ENCODE data around the gene PIK3AP1.

DNA sequence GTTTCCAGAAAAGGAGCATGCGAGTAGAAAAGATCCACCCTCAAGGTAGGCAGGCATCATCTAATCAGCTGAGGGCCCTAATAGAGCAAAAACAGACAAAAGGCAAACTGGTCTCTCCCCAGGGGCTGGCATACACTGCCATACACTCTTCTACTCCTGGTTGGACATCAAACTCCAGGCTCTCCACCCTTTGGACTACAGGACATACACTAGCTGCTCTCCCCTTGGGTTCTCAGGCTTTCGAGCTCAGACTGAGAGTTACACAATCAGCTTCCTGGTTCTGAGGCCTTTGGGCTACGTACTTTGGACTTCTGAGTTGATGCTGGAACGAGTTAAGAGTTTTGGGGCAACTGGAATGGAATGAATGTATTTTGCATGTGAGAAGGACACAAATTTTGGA is 82.6 kb downstream of the PIK3AP1 start:
- no peak for TF ChIP-seq ESRRA (CRISPR knock-in tag; IDR thresholded peaks at IDR 0.05; ENCODE audit: borderline replicate concordance)
- TF ChIP-seq JUN (CRISPR knock-in tag; IDR thresholded peaks at IDR 0.05) = no peak
- TF ChIP-seq CREB1 (CRISPR knock-in tag; IDR thresholded peaks at IDR 0.05) = no peak
- no peak for TF ChIP-seq IRF2 (CRISPR knock-in tag; IDR thresholded peaks at IDR 0.05; ENCODE audit: borderline replicate concordance, low read depth)
- TF ChIP-seq, protein P1, sequence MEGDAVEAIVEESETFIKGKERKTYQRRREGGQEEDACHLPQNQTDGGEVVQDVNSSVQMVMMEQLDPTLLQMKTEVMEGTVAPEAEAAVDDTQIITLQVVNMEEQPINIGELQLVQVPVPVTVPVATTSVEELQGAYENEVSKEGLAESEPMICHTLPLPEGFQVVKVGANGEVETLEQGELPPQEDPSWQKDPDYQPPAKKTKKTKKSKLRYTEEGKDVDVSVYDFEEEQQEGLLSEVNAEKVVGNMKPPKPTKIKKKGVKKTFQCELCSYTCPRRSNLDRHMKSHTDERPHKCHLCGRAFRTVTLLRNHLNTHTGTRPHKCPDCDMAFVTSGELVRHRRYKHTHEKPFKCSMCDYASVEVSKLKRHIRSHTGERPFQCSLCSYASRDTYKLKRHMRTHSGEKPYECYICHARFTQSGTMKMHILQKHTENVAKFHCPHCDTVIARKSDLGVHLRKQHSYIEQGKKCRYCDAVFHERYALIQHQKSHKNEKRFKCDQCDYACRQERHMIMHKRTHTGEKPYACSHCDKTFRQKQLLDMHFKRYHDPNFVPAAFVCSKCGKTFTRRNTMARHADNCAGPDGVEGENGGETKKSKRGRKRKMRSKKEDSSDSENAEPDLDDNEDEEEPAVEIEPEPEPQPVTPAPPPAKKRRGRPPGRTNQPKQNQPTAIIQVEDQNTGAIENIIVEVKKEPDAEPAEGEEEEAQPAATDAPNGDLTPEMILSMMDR (IDR thresholded peaks at IDR 0.05) = no peak
